B cell (primary cell): ENCODE results near the gene EIPR1. TPM values are rescaled to one million over a fixed set of nuclear protein-coding genes. Genes with fewer than 3 reads are reported as not detected.

Experiments
- ATAC-seq: fragments of 200-7000 bp; cut with Tn5 transposase; one replicate; pipeline ENCODE4 v1.10.0; 2021; ENCODE audit warnings: low read depth, mild to moderate bottlenecking, moderate number of reproducible peaks, moderate library complexity
- CTCF ChIA-PET: fragments of 350-600 bp; sonication (Branson Sonifier 250); formaldehyde crosslinking; loops from one replicate; lab custom pipeline; 2021; ENCODE audit warnings: antibody characterized with exemption, inconsistent platforms; lab: Charles Lee
- POLR2A ChIA-PET: fragments of 350-600 bp; sonication (Branson Sonifier 250); formaldehyde crosslinking; loops from one replicate; lab custom pipeline; 2021; ENCODE audit warnings: antibody characterized with exemption; lab: Charles Lee
- DNase-seq: peaks from one replicate; pipeline ENCODE4 v3.0.0; 2013
- H2AFZ ChIP-seq: 2 replicates; pipeline ENCODE4 v1.6.1; 2012; ENCODE audit warnings: mild to moderate bottlenecking, low read depth, low read length; ENCODE audit not compliant: insufficient read depth, poor library complexity, severe bottlenecking
- H3K27ac ChIP-seq, 2 donors: 1 replicate in 1 of 2; 2 replicates in 1 of 2; pipeline ENCODE4 v1.5.1; 2012 to 2013; ENCODE audit warnings: low read length in 2 of 2, mild to moderate bottlenecking in 2 of 2, moderate library complexity in 1 of 2
- H3K27me3 ChIP-seq, 4 experiments: fragments of 200-600 bp in 1 of 4; sonication (generic) in 1 of 4; replicated peaks in 1 of 4; 1 replicate in 2 of 4; 2 replicates in 2 of 4; pipeline versions ENCODE4 v1.6.1 to v1.7.0; 2013 to 2016; ENCODE audit warnings: low read length in 3 of 4, mild to moderate bottlenecking in 2 of 4, mixed read lengths in 1 of 4, moderate library complexity in 1 of 4; ENCODE audit not compliant: insufficient read depth in 4 of 4, control insufficient read depth in 3 of 4; ENCODE audit errors: control extremely low read depth in 1 of 4
- H3K36me3 ChIP-seq, 2 experiments: replicated peaks in 1 of 2; 1 replicate in 1 of 2; 2 replicates in 1 of 2; pipeline versions ENCODE4 v1.6.1 to v1.7.1; 2013; ENCODE audit warnings: low read length in 1 of 2; ENCODE audit not compliant: insufficient read depth in 2 of 2, control insufficient read depth in 1 of 2; ENCODE audit errors: control extremely low read depth in 1 of 2, extremely low read depth in 1 of 2
- H3K4me1 ChIP-seq, 2 donors: fragments of 200-600 bp in 1 of 2; sonication (generic) in 1 of 2; 1 replicate in 1 of 2; 2 replicates in 1 of 2; pipeline versions ENCODE4 v1.5.1 to v1.6.1; 2013 to 2017; ENCODE audit warnings: low read length in 2 of 2; ENCODE audit not compliant: control insufficient read depth in 2 of 2, insufficient read depth in 2 of 2
- H3K4me2 ChIP-seq: replicated peaks from 2 replicates; pipeline ENCODE3; 2012; ENCODE audit warnings: mild to moderate bottlenecking, low read depth, low read length; ENCODE audit not compliant: poor library complexity, severe bottlenecking
- H3K4me3 ChIP-seq, 5 experiments: fragments of 200-600 bp in 1 of 5; sonication (generic) in 1 of 5; 1 replicate in 3 of 5; 2 replicates in 2 of 5; pipeline versions ENCODE4 v1.5.1 to v1.7.0; 2011 to 2016; ENCODE audit warnings: low read length in 4 of 5, mild to moderate bottlenecking in 4 of 5, low read depth in 2 of 5, control low read depth in 1 of 5, moderate library complexity in 1 of 5; ENCODE audit not compliant: insufficient read depth in 1 of 5; ENCODE audit errors: control extremely low read depth in 1 of 5, extremely low read depth in 1 of 5
- H3K79me2 ChIP-seq: fragments of 200-600 bp; sonication (generic); one replicate; pipeline ENCODE4 v1.6.0; 2016; ENCODE audit warnings: low read length; ENCODE audit not compliant: control insufficient read depth, insufficient read depth
- H3K9ac ChIP-seq: fragments of 200-600 bp; sonication (generic); 2 replicates; pipeline ENCODE4 v1.6.1; 2017; ENCODE audit warnings: mild to moderate bottlenecking, low read length, moderate library complexity
- H3K9me3 ChIP-seq, 3 donors: one replicate each; pipeline versions ENCODE4 v1.6.1 to v1.7.1; 2013; ENCODE audit warnings: low read length in 2 of 3; ENCODE audit not compliant: control insufficient read depth in 2 of 3, insufficient read depth in 1 of 3; ENCODE audit errors: control extremely low read depth in 1 of 3
- H4K20me1 ChIP-seq: 2 replicates; pipeline ENCODE4 v1.6.0; 2012; ENCODE audit warnings: mild to moderate bottlenecking, low read length; ENCODE audit not compliant: insufficient read depth, control insufficient read depth, poor library complexity, severe bottlenecking
- H3K27ac Mint-ChIP-seq: one replicate; pipeline ENCODE4 v1.8.0; 2021; ENCODE audit warnings: mixed read lengths
- H3K27me3 Mint-ChIP-seq: one replicate; pipeline ENCODE4 v1.8.0; 2021; ENCODE audit warnings: mixed read lengths
- H3K4me1 Mint-ChIP-seq: one replicate; pipeline ENCODE4 v1.8.0; 2021; ENCODE audit warnings: mixed read lengths
- H3K4me3 Mint-ChIP-seq: one replicate; pipeline ENCODE4 v1.8.0; 2021; ENCODE audit warnings: mixed read lengths
- H3K9me3 Mint-ChIP-seq: one replicate; pipeline ENCODE4 v1.8.0; 2022; ENCODE audit warnings: mixed read lengths; ENCODE audit not compliant: insufficient read depth
- EZH2 ChIP-seq: IDR thresholded peaks from 2 replicates; pipeline ENCODE4 v1.6.1; 2012; ENCODE audit warnings: borderline replicate concordance, low read depth, mild to moderate bottlenecking, moderate library complexity, low read length; ENCODE audit not compliant: insufficient read depth, poor library complexity, severe bottlenecking
- WGBS: methylation state at CpG from one replicate; pipeline ENCODE4 v1.1.5; 2013; ENCODE audit warnings: missing lambda C conversion rate; ENCODE audit not compliant: insufficient coverage; 5-methylcytosine and 5-hydroxymethylcytosine counted together
- intact Hi-C: fragments of 100-400 bp; cut with micrococcal nuclease; formaldehyde crosslinking; loops from one replicate; pipeline ENCODE4 v1.10.0; 2022
- polyA plus RNA-seq: library from polyadenylated mRNA; depleted of rRNA; stranded (reverse); fragments of >200 nt; gene quantifications from 2 replicates; pipeline ENCODE4 v1.2.3, GENCODE V29; 2012
- total RNA-seq, 2 donors: library from RNA; stranded (reverse); fragments of 120-200 nt in 1 of 2; gene quantifications; 1 replicate in 1 of 2; 2 replicates in 1 of 2; pipeline versions ENCODE4 v1.2.3 to v1.2.4, GENCODE V29; 2013 to 2022
- TF ChIP-seq, protein P1 (sequence below): fragments of 200-600 bp; IDR thresholded peaks from one replicate; pipeline ENCODE4 v1.8.0; 2022; ENCODE audit warnings: antibody characterized with exemption, mild to moderate bottlenecking

Gene EIPR1
- total and polyA plus RNA-seq, 2 donors (not counting 1 experiment from before 2014, with no cell fraction given): 31.8 to 37.0 TPM

DNA sequence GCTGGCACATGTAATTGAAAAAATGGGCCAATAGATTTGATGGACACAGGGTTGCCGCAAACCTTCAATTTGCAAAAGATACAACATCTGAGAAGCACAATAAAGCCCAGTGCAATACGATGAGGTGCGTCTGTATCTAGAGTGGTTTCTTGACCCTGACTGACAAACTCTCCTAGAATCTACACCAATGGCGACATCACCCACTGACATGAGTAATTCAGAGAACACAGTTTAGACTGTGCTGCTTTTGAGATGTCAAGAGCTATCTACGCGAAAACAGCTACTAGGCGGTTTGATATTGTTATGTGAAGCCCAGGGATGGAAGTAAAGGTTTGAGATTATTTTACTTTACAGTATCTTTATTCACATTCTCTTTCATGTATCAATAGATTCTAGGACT, 104.9 kb downstream of the EIPR1 start:
- Histone ChIP-seq H3K79me2 (peaks cover 4% of the 10 kb centered on the region), H3K9me3 (peaks cover 4 to 17% (median 10%) of the 10 kb centered on the region in 3 donors), H3K27me3 (no peaks in the 10 kb centered on the region), H3K9ac (no peak overlapping the region), H3K4me2 (no peak overlapping the region), H4K20me1 (no peaks in the 10 kb centered on the region), H3K4me1 (no peaks in the 10 kb centered on the region), H2AFZ (no peak overlapping the region), H3K4me3 (no peak overlapping the region), H3K36me3 (peaks cover 2 to 6% of the 10 kb centered on the region in 2 experiments), H3K27ac (no peak overlapping the region)
- ATAC-seq (no peak), DNase-seq (no peak)
- Mint-ChIP-seq H3K27me3 (no peaks in the 10 kb centered on the region), H3K4me1 (no peaks in the 10 kb centered on the region), H3K27ac (no peak overlapping the region), H3K9me3 (peaks cover 6% of the 10 kb centered on the region), H3K4me3 (no peak overlapping the region)
- CTCF ChIA-PET: interaction anchor here (0.9 kb wide), 1 partner anchor 30 kb away, joined by 3 read pairs; no protein-coding TSS in a partner anchor
- intact Hi-C loops: no loop called here
- POLR2A ChIA-PET: no interaction called here
- TF ChIP-seq EZH2: no peak
- TF ChIP-seq, protein P1, sequence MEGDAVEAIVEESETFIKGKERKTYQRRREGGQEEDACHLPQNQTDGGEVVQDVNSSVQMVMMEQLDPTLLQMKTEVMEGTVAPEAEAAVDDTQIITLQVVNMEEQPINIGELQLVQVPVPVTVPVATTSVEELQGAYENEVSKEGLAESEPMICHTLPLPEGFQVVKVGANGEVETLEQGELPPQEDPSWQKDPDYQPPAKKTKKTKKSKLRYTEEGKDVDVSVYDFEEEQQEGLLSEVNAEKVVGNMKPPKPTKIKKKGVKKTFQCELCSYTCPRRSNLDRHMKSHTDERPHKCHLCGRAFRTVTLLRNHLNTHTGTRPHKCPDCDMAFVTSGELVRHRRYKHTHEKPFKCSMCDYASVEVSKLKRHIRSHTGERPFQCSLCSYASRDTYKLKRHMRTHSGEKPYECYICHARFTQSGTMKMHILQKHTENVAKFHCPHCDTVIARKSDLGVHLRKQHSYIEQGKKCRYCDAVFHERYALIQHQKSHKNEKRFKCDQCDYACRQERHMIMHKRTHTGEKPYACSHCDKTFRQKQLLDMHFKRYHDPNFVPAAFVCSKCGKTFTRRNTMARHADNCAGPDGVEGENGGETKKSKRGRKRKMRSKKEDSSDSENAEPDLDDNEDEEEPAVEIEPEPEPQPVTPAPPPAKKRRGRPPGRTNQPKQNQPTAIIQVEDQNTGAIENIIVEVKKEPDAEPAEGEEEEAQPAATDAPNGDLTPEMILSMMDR: no peak
- WGBS: 100% methylated on average over 3 of the region's 7 CpGs

DNA sequence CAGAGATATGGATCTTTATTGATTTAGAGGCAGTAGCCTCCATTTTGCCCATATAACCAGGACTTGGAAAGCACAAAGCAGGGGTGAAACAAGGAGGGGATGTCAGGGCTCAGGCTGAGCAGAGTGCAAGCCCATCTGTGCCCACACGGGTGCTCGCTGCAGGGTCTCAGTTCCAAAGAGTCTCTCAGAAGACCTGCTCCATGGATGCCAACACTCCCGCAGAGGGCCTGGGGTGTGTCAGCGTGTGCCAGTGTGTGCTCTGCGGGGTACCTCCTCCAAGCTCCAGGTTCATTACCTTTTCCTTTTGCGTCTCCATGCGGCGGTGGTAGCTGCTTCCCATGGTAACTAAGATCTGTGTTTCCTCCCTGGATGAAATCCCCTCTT, 107.5 kb downstream of the EIPR1 start:
- no peak overlapping the region for H3K4me3 Mint-ChIP-seq
- Histone ChIP-seq H3K9me3 (peaks cover under 1 to 4% (median 4%) of the 10 kb centered on the region in 3 donors), H3K4me1 (no peaks in the 10 kb centered on the region), H3K4me3 (no peak overlapping the region), H3K27ac (no peak overlapping the region), H2AFZ (no peak overlapping the region), H3K36me3 (peaks cover 2 to 6% of the 10 kb centered on the region in 2 experiments), H3K4me2 (no peak overlapping the region), H4K20me1 (no peaks in the 10 kb centered on the region), H3K79me2 (peaks cover 9% of the 10 kb centered on the region), H3K27me3 (no peaks in the 10 kb centered on the region), H3K9ac (no peak overlapping the region)
- no peaks in the 10 kb centered on the region for H3K27me3 Mint-ChIP-seq
- DNase-seq (no peak), ATAC-seq (no peak)
- ChIA-PET POLR2A (no interaction called here), CTCF (no interaction called here)
- no peak overlapping the region for H3K27ac Mint-ChIP-seq
- H3K4me1 Mint-ChIP-seq: no peaks in the 10 kb centered on the region
- intact Hi-C loops: no loop called here
- 98% methylated on average over 8 of the region's 8 CpGs for WGBS
- TF ChIP-seq EZH2: no peak
- TF ChIP-seq, protein P1: no peak
- H3K9me3 Mint-ChIP-seq: peaks cover 2% of the 10 kb centered on the region
